H7 (cell line): ENCODE measurements around the gene KLHL28. TPM values are rescaled to one million over a fixed set of nuclear protein-coding genes. Genes with fewer than 3 reads are reported as not detected.

ENCODE experiments used
- DNase-seq: peaks from one replicate; pipeline ENCODE4 v3.0.0; 2012
- H3K27me3 ChIP-seq: 2 replicates; pipeline ENCODE4 v1.6.0; 2011; ENCODE audit warnings: mild to moderate bottlenecking, low read length; ENCODE audit not compliant: control insufficient read depth, insufficient read depth
- H3K36me3 ChIP-seq: replicated peaks from 2 replicates; pipeline ENCODE4 v1.5.1; 2011; ENCODE audit warnings: low read length; ENCODE audit not compliant: control insufficient read depth, insufficient read depth
- H3K4me3 ChIP-seq: 2 replicates; pipeline ENCODE4 v1.5.1; 2011; ENCODE audit warnings: low read depth, mild to moderate bottlenecking, control low read depth, low read length, moderate library complexity; ENCODE audit not compliant: insufficient read depth
- total RNA-seq: library from RNA; depleted of rRNA; stranded (reverse); fragments of >200 nt; shearing (Covaris generic); gene quantifications from 2 replicates; pipeline ENCODE4 v1.2.3, GENCODE V29; 2014

Gene KLHL28
- total RNA-seq, 1 experiment from 2014 or later, result 6.2 TPM

- Histone ChIP-seq H3K36me3 (no peaks in the 10 kb centered on the region), H3K27me3 (no peaks in the 10 kb centered on the region), H3K4me3 (no peak overlapping the region)
- DNase-seq, result no peak
Measured at GRCh38 chr14:44968714-44969113, 7.0 kb upstream of the KLHL28 start.

GRCh38 chr14:44966601-44967336 lies 5.0 kb upstream of the KLHL28 start:
- H3K4me3 ChIP-seq, result no peak overlapping the region
- H3K36me3 ChIP-seq, result no peaks in the 10 kb centered on the region
- DNase-seq, result no peak
- no peaks in the 10 kb centered on the region for H3K27me3 ChIP-seq

- DNase-seq, result no peak
- H3K27me3 ChIP-seq, result no peaks in the 10 kb centered on the region
Measured at GRCh38 chr14:44963775-44964380, 2.1 kb upstream of the KLHL28 start.

GRCh38 chr14:44963044-44963528 lies 1.3 kb upstream of the KLHL28 start:
- no peak for DNase-seq
- H3K27me3 ChIP-seq, result no peaks in the 10 kb centered on the region
- no peaks in the 10 kb centered on the region for H3K36me3 ChIP-seq
- H3K4me3 ChIP-seq, result peak overlapping the region; percentile 82

More at GRCh38 chr14:44963775-44964380, 2.1 kb upstream of the KLHL28 start:
- H3K4me3 ChIP-seq, result peak overlapping the region; percentile 82
- H3K36me3 ChIP-seq, result no peaks in the 10 kb centered on the region

- Histone ChIP-seq H3K4me3 (peak overlapping the region; percentile 82), H3K27me3 (no peaks in the 10 kb centered on the region), H3K36me3 (no peaks in the 10 kb centered on the region)
- DNase-seq, result peak; percentile 28
Measured at GRCh38 chr14:44962334-44963043, 742 bp upstream of the KLHL28 start.

- H3K4me3 ChIP-seq, result peak overlapping the region; percentile 88
- DNase-seq, result peak; percentile 40
- H3K36me3 ChIP-seq, result no peaks in the 10 kb centered on the region
- no peaks in the 10 kb centered on the region for H3K27me3 ChIP-seq
Measured at GRCh38 chr14:44961151-44961553, 595 bp downstream of the KLHL28 start.

- Histone ChIP-seq H3K36me3 (no peaks in the 10 kb centered on the region), H3K4me3 (peak overlapping the region; percentile 88), H3K27me3 (no peaks in the 10 kb centered on the region)
- DNase-seq, result no peak
Measured at GRCh38 chr14:44960646-44961045, 1.1 kb downstream of the KLHL28 start.

GRCh38 chr14:44960146-44960545 lies 1.6 kb downstream of the KLHL28 start:
- Histone ChIP-seq H3K4me3 (peak overlapping the region; percentile 88; the same call in 1 of the 2 replicates), H3K36me3 (no peaks in the 10 kb centered on the region)

GRCh38 chr14:44959538-44959937 lies 2.2 kb downstream of the KLHL28 start:
- Histone ChIP-seq H3K4me3 (no peak overlapping the region), H3K36me3 (no peaks in the 10 kb centered on the region), H3K27me3 (no peaks in the 10 kb centered on the region)
- no peak for DNase-seq

More at GRCh38 chr14:44960146-44960545, 1.6 kb downstream of the KLHL28 start:
- no peaks in the 10 kb centered on the region for H3K27me3 ChIP-seq
- no peak for DNase-seq

GRCh38 chr14:44956866-44957265 lies 4.9 kb downstream of the KLHL28 start:
- Histone ChIP-seq H3K4me3 (no peak overlapping the region), H3K27me3 (no peaks in the 10 kb centered on the region), H3K36me3 (no peaks in the 10 kb centered on the region)
- DNase-seq, result no peak

GRCh38 chr14:44955528-44955927 lies 6.2 kb downstream of the KLHL28 start:
- no peak for DNase-seq
- H3K36me3 ChIP-seq, result no peaks in the 10 kb centered on the region
- H3K4me3 ChIP-seq, result no peak overlapping the region
- H3K27me3 ChIP-seq, result no peaks in the 10 kb centered on the region

GRCh38 chr14:44954750-44955149 lies 7.0 kb downstream of the KLHL28 start:
- Histone ChIP-seq H3K27me3 (no peaks in the 10 kb centered on the region), H3K4me3 (no peak overlapping the region), H3K36me3 (no peaks in the 10 kb centered on the region)
- DNase-seq, result no peak

GRCh38 chr14:44952391-44953110 lies 9.2 kb downstream of the KLHL28 start:
- no peak overlapping the region for H3K4me3 ChIP-seq
- DNase-seq, result no peak
- no peaks in the 10 kb centered on the region for H3K36me3 ChIP-seq
- no peaks in the 10 kb centered on the region for H3K27me3 ChIP-seq

GRCh38 chr14:44951051-44951450 lies 10.7 kb downstream of the KLHL28 start:
- Histone ChIP-seq H3K27me3 (no peaks in the 10 kb centered on the region), H3K4me3 (no peak overlapping the region), H3K36me3 (no peaks in the 10 kb centered on the region)
- no peak for DNase-seq
